Measurements from ENCODE around the gene PKP2. TPM values are rescaled to one million over a fixed set of nuclear protein-coding genes. Genes with fewer than 3 reads are reported as not detected.
"Not testable (repeated sequence)": the region's sequence is repeated elsewhere in the genome, so short reads cannot be mapped to it uniquely, and the experiment has no call there.

The PKP2 gene
- total and polyA plus RNA-seq, 9 of the 15 experiments (the other 6 are each of a cell fraction or from before 2014, with no cell fraction given): 1.6 to 4.2 (median 2.8) TPM

DNA sequence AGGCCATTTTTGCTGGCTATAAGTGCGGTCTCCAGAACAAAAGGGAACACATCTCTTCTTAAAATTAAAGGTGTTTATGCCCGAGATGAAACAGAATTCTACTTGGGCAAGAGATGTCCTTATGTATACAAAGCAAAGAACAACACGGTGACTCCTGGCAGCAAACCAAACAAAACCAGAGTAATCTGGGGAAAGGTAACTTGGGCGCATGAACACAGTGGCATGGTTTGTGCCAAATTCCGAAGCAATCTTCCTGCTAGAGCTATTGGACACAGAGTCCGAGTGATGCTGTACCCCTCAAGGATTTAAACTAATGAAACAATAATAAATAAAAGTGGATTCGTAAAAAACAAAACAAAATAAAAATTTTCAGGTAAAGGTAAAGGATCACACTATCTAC lies 33.4 kb downstream of the PKP2 start:
- BruUV-seq (replicated peaks): no TSS peak
- Histone ChIP-seq H3K79me2 (ENCODE audit: control insufficient read depth, insufficient read depth, low read length) (no peaks in the 10 kb centered on the region), H3K4me1 (replicated peaks in 1 of 2; ENCODE audit: control insufficient read depth in 2 of 2, insufficient read depth in 2 of 2, low read length in 2 of 2) (no peaks in the 10 kb centered on the region), H2AFZ (ENCODE audit: low read depth, low read length) (no peak overlapping the region), H3K9me1 (ENCODE audit: control insufficient read depth, insufficient read depth, low read length) (no peaks in the 10 kb centered on the region), H4K20me1 (replicated peaks; ENCODE audit: control insufficient read depth, insufficient read depth, low read length) (no peaks in the 10 kb centered on the region), H3K27ac (ENCODE audit: extremely low read depth, low read depth, low read length) (no peak overlapping the region), H3K9me3 (replicated peaks; ENCODE audit: control insufficient read depth, insufficient read depth, low read depth, low read length) (no peaks in the 10 kb centered on the region), H3K4me2 (ENCODE audit: insufficient read depth, low read length) (no peak overlapping the region), H3K9ac (ENCODE audit: insufficient read depth in 1 of 2, low read depth in 2 of 2, low read length in 2 of 2) (no peak overlapping the region), H3K27me3 (ENCODE audit: control insufficient read depth in 2 of 2, insufficient read depth in 2 of 2, low read length in 2 of 2) (no peaks in the 10 kb centered on the region), H3K36me3 (ENCODE audit: control insufficient read depth, insufficient read depth, low read length) (no peaks in the 10 kb centered on the region), H3K4me3 (no peak overlapping the region)
- FAIRE-seq (no peak), DNase-seq (ENCODE audit: extremely low read depth in 1 of 4, low spot score in 3 of 4) (no peak), ATAC-seq (no peak)
- CTCF ChIA-PET (ENCODE audit: low intra/inter-chr PET ratio): no interaction called here
- in situ Hi-C loops (cut with MboI): no loop called here
- whole genome bisulfite sequencing (ENCODE audit: insufficient coverage, low coverage, missing lambda C conversion rate): 15% methylated on average over 7 of the region's 7 CpGs
- TF ChIP-seq RFX5 (IDR thresholded peaks at IDR 0.05; ENCODE audit: low read depth, low read length) (no peak), CBX5 (IDR thresholded peaks at IDR 0.05; ENCODE audit: borderline replicate concordance, low read depth) (no peak)
- TF ChIP-seq, protein P1, sequence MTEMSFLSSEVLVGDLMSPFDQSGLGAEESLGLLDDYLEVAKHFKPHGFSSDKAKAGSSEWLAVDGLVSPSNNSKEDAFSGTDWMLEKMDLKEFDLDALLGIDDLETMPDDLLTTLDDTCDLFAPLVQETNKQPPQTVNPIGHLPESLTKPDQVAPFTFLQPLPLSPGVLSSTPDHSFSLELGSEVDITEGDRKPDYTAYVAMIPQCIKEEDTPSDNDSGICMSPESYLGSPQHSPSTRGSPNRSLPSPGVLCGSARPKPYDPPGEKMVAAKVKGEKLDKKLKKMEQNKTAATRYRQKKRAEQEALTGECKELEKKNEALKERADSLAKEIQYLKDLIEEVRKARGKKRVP (CRISPR knock-in tag; IDR thresholded peaks at IDR 0.05): no peak
- POLR2A ChIA-PET: no interaction called here
- intact Hi-C loops (cut with micrococcal nuclease): no loop called here

DNA sequence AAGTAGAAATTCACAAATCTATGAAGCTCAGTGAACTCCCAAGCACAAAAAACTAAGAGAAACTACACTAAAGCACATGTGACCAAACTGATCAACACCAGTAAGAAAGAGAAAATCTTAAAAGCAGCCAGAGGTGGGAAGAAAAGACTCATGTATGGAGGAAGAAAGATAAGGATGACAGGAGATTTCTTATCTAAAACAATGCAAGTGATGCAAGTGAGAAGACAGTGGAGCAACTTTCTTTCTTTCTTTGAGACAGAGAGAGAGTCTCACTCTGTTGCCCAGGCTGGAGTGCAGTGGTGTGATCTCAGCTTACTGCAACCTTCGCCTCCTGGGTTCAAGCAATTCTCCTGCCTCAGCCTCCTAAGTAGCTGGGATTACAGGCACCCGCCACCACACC lies 34.9 kb downstream of the PKP2 start:
- H4K20me1 ChIP-seq (replicated peaks; ENCODE audit: control insufficient read depth, insufficient read depth, low read length); CTCF ChIA-PET (ENCODE audit: low intra/inter-chr PET ratio); H2AFZ ChIP-seq (ENCODE audit: low read depth, low read length); H3K79me2 ChIP-seq (ENCODE audit: control insufficient read depth, insufficient read depth, low read length); H3K9ac ChIP-seq (ENCODE audit: insufficient read depth in 1 of 2, low read depth in 2 of 2, low read length in 2 of 2); H3K4me1 ChIP-seq (replicated peaks in 1 of 2; ENCODE audit: control insufficient read depth in 2 of 2, insufficient read depth in 2 of 2, low read length in 2 of 2); POLR2A ChIA-PET; in situ Hi-C loops (cut with MboI); H3K27me3 ChIP-seq (ENCODE audit: control insufficient read depth in 2 of 2, insufficient read depth in 2 of 2, low read length in 2 of 2); BruUV-seq (replicated peaks); H3K27ac ChIP-seq (ENCODE audit: extremely low read depth, low read depth, low read length); FAIRE-seq; ATAC-seq; H3K4me3 ChIP-seq; H3K36me3 ChIP-seq (ENCODE audit: control insufficient read depth, insufficient read depth, low read length); intact Hi-C loops (cut with micrococcal nuclease); H3K9me3 ChIP-seq (replicated peaks; ENCODE audit: control insufficient read depth, insufficient read depth, low read depth, low read length); H3K4me2 ChIP-seq (ENCODE audit: insufficient read depth, low read length); DNase-seq (ENCODE audit: extremely low read depth in 1 of 4, low spot score in 3 of 4); H3K9me1 ChIP-seq (ENCODE audit: control insufficient read depth, insufficient read depth, low read length): not testable (repeated sequence)
- peak; percentile 18; the same call in 1 of the 2 replicates for TF ChIP-seq SMARCA4 (IDR thresholded peaks at IDR 0.05)
- peak; percentile 92 for TF ChIP-seq SOX6 (IDR thresholded peaks at IDR 0.05)
- TF ChIP-seq CEBPG (CRISPR knock-in tag; IDR thresholded peaks at IDR 0.05): peak; percentile 50; the same call in 1 of the 2 replicates
- TF ChIP-seq CEBPG (tag; conservative IDR thresholded peaks at IDR 0.05 in 1 of 2, IDR thresholded peaks at IDR 0.05 in 1 of 2): peak in 1 of 2 experiments; percentile 53; a peak in 2 of 4 replicates
- TF ChIP-seq TRIM24 (IDR thresholded peaks at IDR 0.05): peak; percentile 41 to 73; a peak in 2 of 4 replicates
- 21% methylated on average over 2 of the region's 2 CpGs for WGBS (ENCODE audit: insufficient coverage, low coverage, missing lambda C conversion rate)
